Measurements from ENCODE around the gene LCN6. TPM values are rescaled to one million over a fixed set of nuclear protein-coding genes. Genes with fewer than 3 reads are reported as not detected.

LCN6 gene
- total RNA-seq, 1 experiment from 2014 or later, result not detected

DNA sequence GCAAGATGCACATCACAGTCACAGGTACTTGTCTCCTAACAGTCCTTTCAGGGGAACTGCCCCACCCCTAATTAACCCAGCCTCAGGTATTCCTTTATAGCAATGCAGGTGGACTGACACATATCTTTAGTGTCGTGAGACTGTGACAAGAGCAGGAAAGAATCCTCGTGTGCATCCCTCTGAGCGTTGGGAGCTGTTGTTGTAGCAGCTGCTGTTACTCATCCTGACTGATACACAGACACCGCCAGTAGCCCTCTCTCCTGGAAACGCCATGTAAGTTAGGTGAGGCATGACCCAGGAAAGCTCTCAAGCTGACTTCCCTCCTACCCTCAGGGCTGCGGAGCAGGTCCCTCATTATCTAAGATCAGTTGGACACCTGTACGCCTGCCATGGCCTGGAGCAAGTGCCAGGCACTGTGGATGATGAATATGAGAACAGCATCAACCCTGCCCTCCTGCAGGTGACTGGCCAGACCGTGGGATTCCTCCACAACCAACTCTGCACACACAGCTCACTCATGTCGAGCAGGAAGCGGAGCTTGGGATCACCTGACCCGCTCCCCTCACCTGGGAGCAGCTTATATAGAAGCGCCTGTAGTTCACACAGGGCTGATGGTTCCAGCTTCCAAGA, 26.2 kb upstream of the LCN6 start (continued):
- no peak for TF ChIP-seq MAX (CRISPR knock-in tag; IDR thresholded peaks at IDR 0.05)
- TF ChIP-seq, protein P1, sequence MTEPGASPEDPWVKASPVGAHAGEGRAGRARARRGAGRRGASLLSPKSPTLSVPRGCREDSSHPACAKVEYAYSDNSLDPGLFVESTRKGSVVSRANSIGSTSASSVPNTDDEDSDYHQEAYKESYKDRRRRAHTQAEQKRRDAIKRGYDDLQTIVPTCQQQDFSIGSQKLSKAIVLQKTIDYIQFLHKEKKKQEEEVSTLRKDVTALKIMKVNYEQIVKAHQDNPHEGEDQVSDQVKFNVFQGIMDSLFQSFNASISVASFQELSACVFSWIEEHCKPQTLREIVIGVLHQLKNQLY (CRISPR knock-in tag; IDR thresholded peaks at IDR 0.05), result no peak

GRCh38 chr9:136773386-136774044, 25.2 kb upstream of the LCN6 start:
- DNase-seq (ENCODE audit: low spot score) (peak; percentile 63), ATAC-seq (peak; percentile 95)
- H3K4me1 Mint-ChIP-seq, result peaks cover 5% of the 10 kb centered on the region; the same call in 1 of the 2 replicates
- peaks cover 11% of the 10 kb centered on the region for H3K36me3 Mint-ChIP-seq
- ChIA-PET CTCF (no interaction called here), POLR2A (no interaction called here)
- H3K27me3 Mint-ChIP-seq (ENCODE audit: low read depth), result peaks cover 20% of the 10 kb centered on the region
- peaks cover 21% of the 10 kb centered on the region for H3K9me3 Mint-ChIP-seq
- no peak overlapping the region for H3K27ac Mint-ChIP-seq
- H3K4me3 Mint-ChIP-seq, result no peak overlapping the region
- TF ChIP-seq, protein P2, sequence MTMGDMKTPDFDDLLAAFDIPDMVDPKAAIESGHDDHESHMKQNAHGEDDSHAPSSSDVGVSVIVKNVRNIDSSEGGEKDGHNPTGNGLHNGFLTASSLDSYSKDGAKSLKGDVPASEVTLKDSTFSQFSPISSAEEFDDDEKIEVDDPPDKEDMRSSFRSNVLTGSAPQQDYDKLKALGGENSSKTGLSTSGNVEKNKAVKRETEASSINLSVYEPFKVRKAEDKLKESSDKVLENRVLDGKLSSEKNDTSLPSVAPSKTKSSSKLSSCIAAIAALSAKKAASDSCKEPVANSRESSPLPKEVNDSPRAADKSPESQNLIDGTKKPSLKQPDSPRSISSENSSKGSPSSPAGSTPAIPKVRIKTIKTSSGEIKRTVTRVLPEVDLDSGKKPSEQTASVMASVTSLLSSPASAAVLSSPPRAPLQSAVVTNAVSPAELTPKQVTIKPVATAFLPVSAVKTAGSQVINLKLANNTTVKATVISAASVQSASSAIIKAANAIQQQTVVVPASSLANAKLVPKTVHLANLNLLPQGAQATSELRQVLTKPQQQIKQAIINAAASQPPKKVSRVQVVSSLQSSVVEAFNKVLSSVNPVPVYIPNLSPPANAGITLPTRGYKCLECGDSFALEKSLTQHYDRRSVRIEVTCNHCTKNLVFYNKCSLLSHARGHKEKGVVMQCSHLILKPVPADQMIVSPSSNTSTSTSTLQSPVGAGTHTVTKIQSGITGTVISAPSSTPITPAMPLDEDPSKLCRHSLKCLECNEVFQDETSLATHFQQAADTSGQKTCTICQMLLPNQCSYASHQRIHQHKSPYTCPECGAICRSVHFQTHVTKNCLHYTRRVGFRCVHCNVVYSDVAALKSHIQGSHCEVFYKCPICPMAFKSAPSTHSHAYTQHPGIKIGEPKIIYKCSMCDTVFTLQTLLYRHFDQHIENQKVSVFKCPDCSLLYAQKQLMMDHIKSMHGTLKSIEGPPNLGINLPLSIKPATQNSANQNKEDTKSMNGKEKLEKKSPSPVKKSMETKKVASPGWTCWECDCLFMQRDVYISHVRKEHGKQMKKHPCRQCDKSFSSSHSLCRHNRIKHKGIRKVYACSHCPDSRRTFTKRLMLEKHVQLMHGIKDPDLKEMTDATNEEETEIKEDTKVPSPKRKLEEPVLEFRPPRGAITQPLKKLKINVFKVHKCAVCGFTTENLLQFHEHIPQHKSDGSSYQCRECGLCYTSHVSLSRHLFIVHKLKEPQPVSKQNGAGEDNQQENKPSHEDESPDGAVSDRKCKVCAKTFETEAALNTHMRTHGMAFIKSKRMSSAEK (CRISPR knock-in tag; IDR thresholded peaks at IDR 0.05; ENCODE audit: borderline replicate concordance), result no peak
- TF ChIP-seq, protein P3, sequence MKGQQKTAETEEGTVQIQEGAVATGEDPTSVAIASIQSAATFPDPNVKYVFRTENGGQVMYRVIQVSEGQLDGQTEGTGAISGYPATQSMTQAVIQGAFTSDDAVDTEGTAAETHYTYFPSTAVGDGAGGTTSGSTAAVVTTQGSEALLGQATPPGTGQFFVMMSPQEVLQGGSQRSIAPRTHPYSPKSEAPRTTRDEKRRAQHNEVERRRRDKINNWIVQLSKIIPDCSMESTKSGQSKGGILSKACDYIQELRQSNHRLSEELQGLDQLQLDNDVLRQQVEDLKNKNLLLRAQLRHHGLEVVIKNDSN (CRISPR knock-in tag; IDR thresholded peaks at IDR 0.05), result peak; percentile 98
- TF ChIP-seq MYBL2 (CRISPR knock-in tag; IDR thresholded peaks at IDR 0.05), result no peak
- no peak for TF ChIP-seq ZNF423 (CRISPR knock-in tag; IDR thresholded peaks at IDR 0.05)
- TF ChIP-seq, protein P4, sequence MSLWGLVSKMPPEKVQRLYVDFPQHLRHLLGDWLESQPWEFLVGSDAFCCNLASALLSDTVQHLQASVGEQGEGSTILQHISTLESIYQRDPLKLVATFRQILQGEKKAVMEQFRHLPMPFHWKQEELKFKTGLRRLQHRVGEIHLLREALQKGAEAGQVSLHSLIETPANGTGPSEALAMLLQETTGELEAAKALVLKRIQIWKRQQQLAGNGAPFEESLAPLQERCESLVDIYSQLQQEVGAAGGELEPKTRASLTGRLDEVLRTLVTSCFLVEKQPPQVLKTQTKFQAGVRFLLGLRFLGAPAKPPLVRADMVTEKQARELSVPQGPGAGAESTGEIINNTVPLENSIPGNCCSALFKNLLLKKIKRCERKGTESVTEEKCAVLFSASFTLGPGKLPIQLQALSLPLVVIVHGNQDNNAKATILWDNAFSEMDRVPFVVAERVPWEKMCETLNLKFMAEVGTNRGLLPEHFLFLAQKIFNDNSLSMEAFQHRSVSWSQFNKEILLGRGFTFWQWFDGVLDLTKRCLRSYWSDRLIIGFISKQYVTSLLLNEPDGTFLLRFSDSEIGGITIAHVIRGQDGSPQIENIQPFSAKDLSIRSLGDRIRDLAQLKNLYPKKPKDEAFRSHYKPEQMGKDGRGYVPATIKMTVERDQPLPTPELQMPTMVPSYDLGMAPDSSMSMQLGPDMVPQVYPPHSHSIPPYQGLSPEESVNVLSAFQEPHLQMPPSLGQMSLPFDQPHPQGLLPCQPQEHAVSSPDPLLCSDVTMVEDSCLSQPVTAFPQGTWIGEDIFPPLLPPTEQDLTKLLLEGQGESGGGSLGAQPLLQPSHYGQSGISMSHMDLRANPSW (CRISPR knock-in tag; conservative IDR thresholded peaks at IDR 0.05; ENCODE audit: low read depth), result no peak
- no peak for TF ChIP-seq ZNF138 (CRISPR knock-in tag; conservative IDR thresholded peaks at IDR 0.05)
- TF ChIP-seq USF2 (CRISPR knock-in tag; IDR thresholded peaks at IDR 0.05), result peak; percentile 98
- TF ChIP-seq FOXP1 (CRISPR knock-in tag; IDR thresholded peaks at IDR 0.05; ENCODE audit: borderline replicate concordance), result no peak
- peak; percentile 92 for TF ChIP-seq NFYB (CRISPR knock-in tag; conservative IDR thresholded peaks at IDR 0.05; ENCODE audit: low read depth)

All from WTC11 (cell line).